Cardiac septum (tissue), 1 donor: ENCODE measurements around the gene UROD. TPM values are rescaled to one million over a fixed set of nuclear protein-coding genes. Genes with fewer than 3 reads are reported as not detected.
"Not testable (repeated sequence)": the region's sequence is repeated elsewhere in the genome, so short reads cannot be mapped to it uniquely, and the experiment has no call there.

Experiments used
- DNase-seq: peaks from one replicate; pipeline ENCODE4 v3.0.0-alpha.2; 2020; ENCODE audit warnings: low spot score
- intact Hi-C: fragments of 100-400 bp; cut with DNase I; formaldehyde crosslinking; loops from one replicate; pipeline ENCODE4 v1.14.0; 2022
- total RNA-seq: library from RNA; stranded (reverse); fragmentation: NEBNext Ultra II Directional; extraction: Animal tissue kit (Norgen Biotek cat#: 25700); gene quantifications from one replicate; pipeline ENCODE4 v1.2.1, GENCODE V29; 2021
- donor health status: DM: no; HTN: no; CAD: no.

Gene UROD
- total RNA-seq, 1 donor from 2014 or later, result 70.3 TPM

- intact Hi-C loops, result no loop called here
These were observed 20.8 kb downstream of the UROD start for GRCh38 chr1:45032837-45033236.

GRCh38 chr1:45033356-45033755 lies 21.3 kb downstream of the UROD start:
- no peak for DNase-seq
- intact Hi-C loops, result no loop called here

More at GRCh38 chr1:45032837-45033236, 20.8 kb downstream of the UROD start:
- no peak for DNase-seq

- DNase-seq, result no peak
- intact Hi-C loops, result no loop called here
These were observed 23.7 kb downstream of the UROD start for GRCh38 chr1:45035631-45036301.

- no peak for DNase-seq
- intact Hi-C loops, result no loop called here
These were observed 25.4 kb downstream of the UROD start for GRCh38 chr1:45037456-45037855.

GRCh38 chr1:45038240-45038639 lies 26.2 kb downstream of the UROD start:
- no peak for DNase-seq
- intact Hi-C loops, result no loop called here

- intact Hi-C loops, result no loop called here
- no peak for DNase-seq
These were observed 26.8 kb downstream of the UROD start for GRCh38 chr1:45038661-45039364.

GRCh38 chr1:45040297-45040696 lies 28.2 kb downstream of the UROD start:
- DNase-seq, result no peak
- intact Hi-C loops, result no loop called here

- intact Hi-C loops, result no loop called here
- DNase-seq, result no peak
These were observed 31.0 kb downstream of the UROD start for GRCh38 chr1:45043094-45043493.

GRCh38 chr1:45044916-45045315 lies 32.9 kb downstream of the UROD start:
- no peak for DNase-seq
- intact Hi-C loops, result no loop called here

- intact Hi-C loops, result no loop called here
- DNase-seq, result no peak
These were observed 35.0 kb downstream of the UROD start for GRCh38 chr1:45047032-45047431.

GRCh38 chr1:45051005-45051772 lies 39.1 kb downstream of the UROD start:
- DNase-seq, result no peak
- intact Hi-C loops, result no loop called here

- intact Hi-C loops, result no loop called here
These were observed 45.5 kb downstream of the UROD start for GRCh38 chr1:45057542-45057941.

GRCh38 chr1:45059829-45060228 lies 47.8 kb downstream of the UROD start:
- intact Hi-C loops, result no loop called here
- no peak for DNase-seq

More at GRCh38 chr1:45057542-45057941, 45.5 kb downstream of the UROD start:
- no peak for DNase-seq

GRCh38 chr1:45062463-45062862 lies 50.4 kb downstream of the UROD start:
- DNase-seq, intact Hi-C loops: not testable (repeated sequence)

- intact Hi-C loops, result no loop called here
- no peak for DNase-seq
These were observed 53.0 kb downstream of the UROD start for GRCh38 chr1:45065083-45065482.

Other genes with a start within 250 kb of the UROD start
- 581 TPM for gene RPS8, start 236.7 kb upstream of the UROD start, total RNA-seq
- gene BEST4, start 224.1 kb upstream of the UROD start, total RNA-seq, result 0.11 TPM
- 8.4 TPM for gene PLK3, start 211.9 kb upstream of the UROD start, total RNA-seq
- not detected for gene DYNLT4, start 204.9 kb upstream of the UROD start, total RNA-seq
- gene BTBD19, start 203.7 kb upstream of the UROD start, total RNA-seq, result 4.4 TPM
- 0.35 TPM for gene PTCH2, start 169.0 kb upstream of the UROD start, total RNA-seq
- 26.5 TPM for gene EIF2B3, start 25.7 kb upstream of the UROD start, total RNA-seq
- gene HECTD3, start 930 bp upstream of the UROD start, total RNA-seq, result 18.4 TPM
- 1.5 TPM for gene ZSWIM5, start 194.4 kb downstream of the UROD start, total RNA-seq